GM18499 (cell line): ENCODE results near the gene SNX30.

ENCODE experiments used
- ATAC-seq: cut with Tn5 transposase; IDR thresholded peaks from one replicate; pipeline ENCODE4 v1.9.1; 2021; ENCODE audit warnings: moderate number of reproducible peaks; ENCODE audit not compliant: insufficient read depth, unreplicated experiment

The SNX30 gene

GRCh38 chr9:112872019-112872418 lies 121.5 kb downstream of the SNX30 start:
- no peak for ATAC-seq

DNA sequence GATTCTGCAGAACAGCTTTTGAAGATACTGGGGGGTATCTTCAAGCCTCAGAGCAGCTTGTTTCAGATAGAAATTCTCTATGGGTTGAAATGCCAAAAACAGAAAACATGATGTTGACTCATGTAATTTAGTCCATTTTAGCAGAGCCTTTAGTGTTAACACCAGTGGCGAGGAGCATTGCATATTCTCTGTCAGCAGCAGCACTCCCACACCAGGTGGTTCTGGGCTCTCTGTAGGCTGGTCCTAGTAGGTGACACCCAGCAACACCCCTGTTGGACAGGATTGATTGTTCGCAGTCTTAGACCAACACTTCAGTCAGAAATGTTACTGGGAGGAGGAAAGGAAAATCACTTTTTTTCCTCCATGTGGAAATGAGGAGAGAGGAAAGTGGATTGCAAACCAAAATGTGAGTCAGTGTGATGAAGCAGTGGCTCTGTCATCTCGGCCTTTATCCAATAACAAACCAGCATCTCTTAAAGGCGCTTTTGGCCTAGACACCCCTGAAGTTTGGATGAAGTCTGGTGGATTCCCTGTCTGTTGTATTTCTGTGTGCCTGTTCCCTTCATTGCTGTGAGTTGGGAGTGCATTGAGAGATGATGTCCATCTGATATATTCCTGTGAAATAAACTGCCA lies 123.3 kb downstream of the SNX30 start:
- no peak for ATAC-seq

- no peak for ATAC-seq
Measured at GRCh38 chr9:112878752-112879151, 128.2 kb downstream of the SNX30 start.

GRCh38 chr9:112880650-112881049 lies 130.1 kb downstream of the SNX30 start:
- no peak for ATAC-seq

DNA sequence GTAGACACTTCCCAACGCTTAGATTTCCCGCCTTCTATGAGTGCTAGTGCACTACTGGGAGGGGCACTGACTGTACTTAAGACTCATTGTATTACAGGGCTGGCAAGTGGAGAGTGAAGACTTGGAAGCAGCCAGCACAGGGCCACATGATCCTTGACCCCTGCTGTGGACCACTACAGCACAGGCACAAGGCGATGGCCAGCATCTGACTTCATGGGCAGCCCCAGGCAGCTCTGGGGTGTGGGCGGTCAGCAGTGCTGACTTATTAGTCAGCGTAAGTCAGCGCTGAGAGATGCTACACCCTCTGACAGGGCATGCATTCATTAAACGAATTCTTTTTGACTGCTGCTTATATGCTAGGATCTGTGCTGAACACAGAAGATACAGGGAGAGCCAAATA lies 130.8 kb downstream of the SNX30 start:
- no peak for ATAC-seq

GRCh38 chr9:112884101-112884500 lies 133.5 kb downstream of the SNX30 start:
- no peak for ATAC-seq

DNA sequence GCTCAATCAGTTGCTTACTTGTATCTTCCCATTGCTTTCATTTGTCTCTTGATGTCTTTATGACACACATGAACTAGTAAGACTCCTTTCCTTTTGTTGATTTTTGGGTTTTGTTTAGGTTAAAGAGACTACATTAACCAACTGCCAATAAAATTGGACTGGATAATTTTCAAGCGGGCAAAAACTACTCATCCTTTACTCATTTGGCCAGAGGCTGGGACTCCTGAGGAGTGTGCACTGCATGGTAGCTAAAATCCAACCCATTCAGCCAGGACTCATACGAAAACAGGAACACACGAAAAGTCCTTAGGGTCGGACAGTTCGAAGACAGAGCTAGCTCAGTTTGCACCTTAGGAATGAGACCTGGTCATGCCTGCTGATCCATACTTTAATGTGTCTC lies 134.2 kb downstream of the SNX30 start:
- no peak for ATAC-seq

DNA sequence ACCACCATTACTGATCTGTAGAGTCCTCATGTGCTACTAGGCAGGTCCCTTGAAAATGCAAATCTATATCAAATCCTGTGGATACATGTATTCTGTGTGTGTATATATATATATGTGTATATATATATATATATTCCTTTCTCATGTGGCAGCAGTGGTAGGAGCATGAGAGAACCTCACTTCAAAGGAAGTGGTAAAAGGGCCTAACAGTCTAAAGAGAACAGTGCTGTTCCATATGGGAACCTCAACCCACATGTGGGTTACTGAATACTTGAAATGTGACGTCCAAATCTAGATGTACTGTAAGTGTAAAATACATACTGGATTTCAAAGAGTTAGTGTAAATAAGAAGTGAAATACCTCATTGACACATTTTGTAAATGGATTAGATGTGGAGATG lies 134.8 kb downstream of the SNX30 start:
- ATAC-seq: no peak

- no peak for ATAC-seq
Measured at GRCh38 chr9:112886351-112886750, 135.8 kb downstream of the SNX30 start.

DNA sequence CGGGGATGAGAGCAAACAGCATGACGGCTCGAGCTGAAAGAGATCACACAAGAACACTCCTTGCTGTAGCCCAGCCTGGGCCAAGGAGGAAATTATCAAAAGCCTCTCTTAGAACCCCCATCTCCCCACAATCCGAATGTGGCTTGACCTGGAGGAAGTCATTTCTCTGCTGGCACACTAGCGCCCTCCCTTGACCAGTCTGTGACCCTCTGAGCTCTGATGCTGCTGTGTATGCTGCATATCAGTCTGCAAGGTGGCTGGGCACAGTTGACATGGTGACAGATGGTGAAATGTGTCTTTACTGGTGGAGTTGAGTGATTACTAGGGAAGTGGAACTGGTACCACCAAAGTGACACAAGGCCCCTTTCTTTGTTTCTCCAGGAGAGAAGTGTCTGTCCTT lies 136.8 kb downstream of the SNX30 start:
- no peak for ATAC-seq

GRCh38 chr9:112890106-112891081 lies 139.8 kb downstream of the SNX30 start, which contains the start of gene SLC46A2:
Gene SLC46A2 (minus strand): TSS chr9:112890876. CDS start chr9:112890681, 195 bp downstream.
- ATAC-seq: no peak

GRCh38 chr9:112891521-112891920 lies 141.0 kb downstream of the SNX30 start:
- ATAC-seq: no peak

GRCh38 chr9:112892981-112893380 lies 142.4 kb downstream of the SNX30 start:
- no peak for ATAC-seq

GRCh38 chr9:112894041-112894440 lies 143.5 kb downstream of the SNX30 start:
- no peak for ATAC-seq

- ATAC-seq: no peak
Measured at GRCh38 chr9:112894699-112895098, 144.1 kb downstream of the SNX30 start.

GRCh38 chr9:112896131-112896530 lies 145.6 kb downstream of the SNX30 start:
- no peak for ATAC-seq

GRCh38 chr9:112898872-112899311 lies 148.3 kb downstream of the SNX30 start:
- ATAC-seq: no peak

DNA sequence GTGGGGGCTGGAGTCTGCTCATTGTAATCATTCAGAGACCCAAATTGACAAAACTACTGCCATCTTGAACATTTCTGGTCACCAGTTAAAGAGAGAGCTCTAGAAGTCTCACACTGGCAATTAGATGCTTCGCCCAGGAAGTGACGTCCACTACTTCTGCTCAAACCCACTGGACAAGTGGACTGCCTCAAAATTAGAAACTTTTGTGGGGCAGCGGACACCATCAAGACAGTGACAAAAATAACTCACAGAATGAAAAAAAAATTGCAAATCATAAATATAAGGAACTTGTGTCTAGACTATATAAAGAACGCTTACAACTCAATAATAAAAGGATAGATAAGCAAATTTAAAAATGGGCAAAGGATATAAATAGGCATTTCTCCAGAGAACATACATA lies 149.9 kb downstream of the SNX30 start:
- no peak for ATAC-seq

DNA sequence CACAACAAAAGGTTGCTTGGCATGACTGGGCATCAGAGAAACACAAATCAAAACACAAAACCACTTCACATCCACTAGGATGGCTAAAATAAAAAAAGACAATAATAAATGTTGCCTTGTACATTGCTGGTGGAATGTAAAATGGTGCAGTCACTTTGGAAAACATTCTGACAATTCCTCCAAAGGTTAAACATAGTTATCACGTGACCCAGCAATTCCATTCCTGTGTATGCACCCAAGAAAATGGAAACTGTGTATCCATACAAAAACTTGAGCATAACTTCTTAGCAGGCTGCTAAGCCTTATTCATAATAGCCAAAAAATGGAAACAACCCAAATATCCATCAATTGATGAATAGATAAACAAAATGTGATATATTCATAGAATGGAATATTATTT lies 150.3 kb downstream of the SNX30 start:
- ATAC-seq: no peak

- no peak for ATAC-seq
Measured at GRCh38 chr9:112905084-112905483, 154.5 kb downstream of the SNX30 start.

GRCh38 chr9:112911736-112912135 lies 161.2 kb downstream of the SNX30 start:
- no peak for ATAC-seq
